GM18517 (cell line): ENCODE measurements around the gene SMIM13.

Experiments
- ATAC-seq: cut with Tn5 transposase; IDR thresholded peaks from one replicate; pipeline ENCODE4 v1.9.1; 2021; ENCODE audit warnings: mild to moderate bottlenecking, moderate library complexity; ENCODE audit not compliant: unreplicated experiment

SMIM13 gene

DNA sequence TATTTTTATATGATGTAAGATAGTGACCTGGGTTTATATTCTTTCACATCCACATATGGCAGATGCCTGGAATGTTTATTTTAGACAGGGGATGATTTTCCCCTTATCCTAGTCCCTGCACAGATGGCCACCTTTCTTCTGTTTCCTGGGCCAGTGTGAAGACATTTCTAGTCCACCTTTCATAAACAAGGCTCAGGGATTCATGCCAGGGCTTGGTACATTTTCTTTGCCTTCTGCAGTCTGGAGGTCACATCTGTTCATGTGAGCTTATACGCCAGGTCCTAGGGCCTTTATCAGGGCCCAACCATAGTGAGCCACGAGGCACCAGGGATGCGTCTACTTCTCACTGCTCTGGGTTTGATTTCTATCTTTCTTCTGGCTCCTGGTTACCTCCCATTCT is 55.9 kb downstream of the SMIM13 start:
- no peak for ATAC-seq

DNA sequence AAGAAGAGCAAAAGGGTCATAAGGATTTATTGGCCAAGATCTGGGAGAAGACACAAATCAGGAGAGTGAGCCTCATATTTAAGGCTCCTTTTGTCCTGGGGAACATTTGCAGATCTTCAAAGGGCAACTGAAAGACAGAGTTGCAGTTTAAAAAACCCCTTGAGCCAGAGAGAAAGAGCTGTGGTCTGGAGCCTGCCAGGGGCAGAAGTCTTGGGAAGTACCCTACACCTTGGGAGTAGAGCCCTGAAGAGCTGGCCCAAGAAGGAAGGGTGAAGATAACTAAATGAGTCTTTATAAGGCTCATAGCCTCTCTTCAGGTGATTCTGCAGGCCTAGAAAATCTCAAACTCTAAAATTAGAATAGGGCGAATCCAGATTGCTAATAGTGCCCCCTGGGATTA is 57.9 kb downstream of the SMIM13 start:
- no peak for ATAC-seq

DNA sequence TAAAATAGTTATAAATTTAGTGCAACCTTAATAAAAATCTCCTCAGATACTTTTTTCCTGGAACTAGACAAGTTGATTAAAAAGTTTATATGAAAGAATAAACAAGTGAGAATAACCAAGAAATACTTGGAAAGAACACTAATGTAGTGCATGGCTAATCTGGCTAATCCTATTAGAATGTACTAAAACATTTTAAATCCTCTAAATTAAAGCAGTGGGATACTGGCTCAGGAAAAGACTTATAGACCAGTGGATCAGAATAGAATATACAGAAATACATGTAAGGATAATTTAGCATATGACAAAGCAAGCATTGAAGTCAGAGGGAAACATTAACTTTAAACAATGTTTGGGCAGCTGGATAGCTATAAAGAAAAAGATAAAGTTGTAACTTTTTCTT is 58.9 kb downstream of the SMIM13 start:
- ATAC-seq = no peak

DNA sequence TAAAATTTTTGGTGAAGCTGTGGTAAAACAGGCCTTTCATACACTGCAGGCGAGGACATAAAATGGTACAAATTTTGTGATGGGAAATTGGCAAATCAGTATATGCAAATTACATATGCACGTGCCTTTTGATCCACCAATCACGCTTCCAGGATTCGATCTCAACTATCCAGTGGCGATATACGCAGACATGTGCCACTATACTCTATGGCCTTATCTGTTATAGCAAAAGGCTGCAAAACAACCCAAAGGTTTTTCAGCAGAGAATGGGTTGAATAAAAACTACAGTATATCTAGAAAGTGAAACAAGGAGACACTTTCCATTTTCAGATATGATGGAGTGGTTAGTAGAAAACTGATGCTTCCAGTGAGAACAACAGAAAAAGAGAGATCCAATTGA is 59.8 kb downstream of the SMIM13 start:
- ATAC-seq = no peak

DNA sequence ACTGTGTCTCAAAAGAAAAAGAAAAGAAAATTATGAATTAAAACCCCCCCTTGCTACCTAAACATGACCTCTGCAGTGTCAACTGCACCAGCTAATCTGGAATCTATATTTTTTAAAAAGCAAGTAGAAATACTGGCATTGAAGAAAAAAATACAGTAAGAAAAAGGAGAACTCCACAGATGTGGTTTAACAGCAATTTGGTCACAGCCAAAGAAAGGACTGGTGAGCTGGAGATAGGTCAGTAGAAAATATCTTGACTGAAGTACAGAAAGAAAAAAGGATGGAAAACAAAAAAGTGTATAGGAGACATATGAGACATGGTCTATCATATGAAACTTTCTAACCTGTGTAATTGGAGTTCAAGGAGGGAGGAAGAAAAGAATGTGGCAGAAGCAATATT is 62.0 kb downstream of the SMIM13 start:
- no peak for ATAC-seq

DNA sequence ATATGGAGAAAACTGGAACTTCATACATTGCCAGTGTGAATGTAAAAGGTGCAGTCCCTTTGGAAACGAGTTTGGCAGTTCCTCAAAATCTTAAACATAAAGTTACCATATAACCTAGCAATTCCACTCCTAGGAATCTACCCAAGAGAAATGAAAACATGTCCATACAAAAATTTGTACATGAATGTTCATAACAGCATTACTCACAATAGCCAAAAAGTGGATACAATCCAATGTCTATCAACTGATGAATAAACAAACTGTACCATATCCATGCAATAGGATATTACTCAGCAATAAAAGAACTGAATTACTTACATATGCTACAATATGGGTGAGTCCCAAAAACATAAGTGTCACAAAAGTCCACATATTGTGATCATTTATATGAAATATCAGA is 66.6 kb downstream of the SMIM13 start:
- ATAC-seq = no peak

DNA sequence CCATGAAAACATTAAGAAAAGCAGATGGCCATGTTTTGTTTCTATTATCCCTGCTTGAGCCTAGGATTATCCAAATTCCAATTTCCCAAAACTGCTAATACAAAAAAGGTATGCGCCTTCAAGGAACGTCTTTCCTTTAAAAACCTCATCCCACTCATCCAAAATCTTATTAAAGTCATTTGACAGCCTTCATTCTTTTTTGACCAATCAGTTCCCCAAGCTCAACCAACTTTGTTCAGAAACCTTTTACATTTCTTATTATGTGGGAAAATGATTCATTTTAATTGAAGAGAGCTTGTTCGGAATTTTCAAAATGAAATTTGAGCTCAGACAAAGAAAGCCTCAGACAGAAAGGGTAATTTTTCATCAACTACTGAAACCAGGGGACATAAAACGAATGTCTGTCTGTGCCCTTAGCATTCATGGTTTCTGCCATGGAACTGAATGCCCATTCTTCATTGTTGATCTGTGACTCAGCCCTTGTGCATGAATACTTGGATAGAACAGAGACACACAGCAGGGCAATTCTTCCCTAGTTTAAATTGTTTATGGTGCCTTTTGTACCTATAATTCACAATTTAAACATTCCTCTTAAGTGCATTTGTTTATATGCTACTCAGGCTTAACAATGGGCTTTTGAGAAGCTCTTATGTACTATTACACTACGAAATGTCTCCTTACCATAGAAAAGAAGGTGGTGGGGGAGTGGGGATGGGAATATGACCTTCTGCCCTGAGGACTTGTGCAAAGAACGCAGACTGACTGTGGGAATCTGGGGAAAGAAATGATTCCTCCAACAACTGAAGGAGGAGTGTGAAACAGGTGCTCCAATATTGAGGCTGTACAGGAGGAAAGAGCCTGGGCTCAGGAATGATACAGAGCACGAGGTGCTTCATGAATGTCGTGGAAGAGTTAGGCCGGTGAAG is 67.7 kb downstream of the SMIM13 start:
- ATAC-seq = no peak

DNA sequence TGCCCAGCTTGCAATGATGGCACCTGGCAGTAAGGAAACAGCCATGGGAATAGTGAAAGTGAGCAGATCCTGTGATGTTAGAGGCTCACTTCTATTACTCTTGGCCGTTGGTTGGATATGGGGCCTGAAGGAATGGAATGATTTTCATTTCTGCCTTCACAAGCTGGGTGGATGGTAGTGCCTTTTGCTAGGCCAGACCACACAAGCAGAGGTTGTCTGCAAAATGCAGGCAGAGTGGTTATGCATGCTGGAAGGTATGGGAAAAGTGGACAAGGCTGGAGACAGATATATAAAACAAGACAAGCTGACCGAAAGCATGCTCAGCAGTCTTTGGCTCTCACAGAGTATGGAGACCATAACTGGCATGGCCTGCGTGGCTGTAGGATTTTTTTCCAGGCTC is 68.6 kb downstream of the SMIM13 start:
- ATAC-seq = no peak

DNA sequence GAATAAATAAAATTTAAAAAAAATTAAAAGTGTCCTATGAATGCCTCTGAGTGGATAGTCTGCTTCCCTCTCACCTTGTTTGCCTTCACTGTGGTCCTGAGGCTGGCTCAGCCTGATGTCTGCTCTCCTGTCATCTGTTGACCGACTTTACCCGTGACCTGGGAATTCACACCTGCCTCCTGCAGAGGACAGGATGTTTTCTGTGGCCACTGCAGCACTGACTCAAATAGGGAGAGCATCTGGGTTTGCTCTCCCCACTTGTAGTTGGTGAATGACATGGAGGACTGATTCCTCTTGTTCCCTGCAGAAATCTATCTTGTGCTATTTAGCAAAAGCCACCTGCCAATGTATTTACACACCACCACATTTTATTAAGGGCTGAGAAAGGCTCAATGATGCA is 70.3 kb downstream of the SMIM13 start:
- no peak for ATAC-seq

DNA sequence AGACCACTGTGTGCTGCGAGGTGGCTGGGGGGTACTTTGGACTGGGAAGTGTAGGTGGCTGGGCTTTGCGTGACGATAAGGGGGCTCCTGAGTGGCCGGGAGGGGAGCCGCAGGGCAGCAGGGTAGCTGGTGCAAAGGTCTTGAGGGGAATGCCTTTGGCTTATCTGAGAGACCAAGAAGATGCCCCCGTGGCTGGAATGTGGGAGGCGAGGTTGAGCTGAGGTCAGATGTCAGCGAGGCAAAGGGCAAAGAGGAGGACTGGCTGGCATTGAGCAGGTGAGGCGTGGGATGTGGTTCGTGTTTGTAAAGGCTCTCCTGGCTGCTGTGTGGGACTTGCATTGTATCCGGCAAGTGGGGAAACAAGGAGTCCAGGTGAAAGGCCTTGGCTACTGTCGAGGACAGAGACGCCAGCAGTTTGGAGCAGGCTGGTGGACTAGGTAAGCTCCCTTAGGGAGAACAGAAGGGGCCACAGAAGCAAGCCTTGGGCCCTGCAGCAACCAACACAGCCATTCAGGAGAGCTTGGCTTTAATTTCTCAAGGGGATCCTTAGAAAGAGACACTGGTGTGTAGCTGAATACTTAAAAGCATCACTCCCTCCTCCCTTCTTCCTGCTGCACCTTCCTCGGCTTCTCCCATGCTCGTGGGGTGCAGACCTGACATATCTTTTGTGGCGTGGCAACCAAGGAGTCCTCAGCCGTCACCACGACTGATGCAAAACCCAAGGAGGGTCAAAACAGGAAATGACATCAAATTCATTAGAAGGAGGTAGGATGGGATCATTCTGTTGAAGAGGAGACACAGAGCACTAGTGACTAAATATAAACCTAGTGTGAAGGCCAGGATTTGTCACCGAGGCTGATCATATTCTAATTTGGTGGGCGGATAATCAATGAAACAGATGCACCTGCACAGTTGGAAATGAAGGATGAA is 71.3 kb downstream of the SMIM13 start:
- ATAC-seq = no peak

DNA sequence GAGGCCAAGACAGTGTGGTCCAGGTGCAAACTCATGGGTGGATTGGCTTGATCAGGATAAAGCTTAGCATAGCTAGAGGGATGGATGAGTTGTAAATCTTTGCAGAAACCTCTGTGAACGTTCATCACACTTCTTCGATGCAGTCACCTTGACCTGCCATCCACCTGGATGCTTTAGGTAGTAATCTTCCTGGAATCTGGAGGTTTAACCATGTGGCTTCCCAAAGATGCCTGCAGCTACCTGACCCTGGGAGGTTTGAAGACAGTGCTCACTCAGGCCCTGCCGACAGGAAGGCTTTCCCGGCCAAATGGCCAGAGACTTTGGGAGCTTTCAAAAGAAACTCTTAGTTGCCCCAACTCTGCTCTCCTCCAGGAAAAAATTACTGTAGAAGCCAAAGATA is 73.3 kb downstream of the SMIM13 start:
- no peak for ATAC-seq

DNA sequence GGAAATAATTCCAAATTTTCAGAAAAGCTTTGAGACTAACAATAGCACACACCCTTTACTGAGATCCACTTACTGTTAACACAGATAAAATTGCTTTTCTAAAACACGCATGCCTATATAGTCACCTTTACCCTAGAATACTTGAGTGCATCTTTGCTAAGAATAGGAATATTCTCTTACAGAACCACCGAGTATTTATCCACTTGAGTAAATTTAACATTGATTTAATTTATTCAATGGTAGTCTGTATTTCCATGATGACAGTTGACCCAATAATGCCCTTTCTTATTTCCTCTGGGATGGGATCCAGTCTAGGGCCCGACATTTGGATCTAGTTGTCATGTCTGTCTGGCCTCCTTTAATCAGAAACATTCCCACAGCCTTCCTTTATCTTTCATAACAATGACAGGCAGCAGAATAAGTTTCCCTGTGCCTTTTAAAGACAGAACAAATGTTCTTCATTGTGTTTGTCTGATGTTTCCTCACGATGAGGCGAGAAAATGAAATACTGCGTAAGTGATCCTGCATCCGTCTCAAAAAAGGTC is 74.5 kb downstream of the SMIM13 start:
- ATAC-seq = no peak

DNA sequence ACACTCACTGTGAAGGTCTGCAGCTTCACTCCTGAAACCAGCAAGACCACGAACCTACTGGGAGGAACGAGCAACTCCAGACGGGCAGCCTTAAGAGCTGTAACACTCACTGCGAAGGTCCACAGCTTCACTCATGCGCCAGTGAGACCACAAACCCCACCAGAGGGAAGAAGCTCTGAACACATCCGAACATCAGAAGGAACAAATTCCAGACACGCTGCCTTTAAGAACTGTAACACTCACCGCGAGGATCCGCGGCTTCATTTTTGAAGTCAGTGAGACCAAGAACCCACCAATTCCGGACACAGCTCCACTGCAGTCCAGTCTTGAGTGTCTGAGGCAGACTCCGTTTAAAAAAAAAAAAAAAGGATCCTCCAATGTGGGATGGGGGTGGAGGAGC is 78.3 kb downstream of the SMIM13 start:
- no peak for ATAC-seq

DNA sequence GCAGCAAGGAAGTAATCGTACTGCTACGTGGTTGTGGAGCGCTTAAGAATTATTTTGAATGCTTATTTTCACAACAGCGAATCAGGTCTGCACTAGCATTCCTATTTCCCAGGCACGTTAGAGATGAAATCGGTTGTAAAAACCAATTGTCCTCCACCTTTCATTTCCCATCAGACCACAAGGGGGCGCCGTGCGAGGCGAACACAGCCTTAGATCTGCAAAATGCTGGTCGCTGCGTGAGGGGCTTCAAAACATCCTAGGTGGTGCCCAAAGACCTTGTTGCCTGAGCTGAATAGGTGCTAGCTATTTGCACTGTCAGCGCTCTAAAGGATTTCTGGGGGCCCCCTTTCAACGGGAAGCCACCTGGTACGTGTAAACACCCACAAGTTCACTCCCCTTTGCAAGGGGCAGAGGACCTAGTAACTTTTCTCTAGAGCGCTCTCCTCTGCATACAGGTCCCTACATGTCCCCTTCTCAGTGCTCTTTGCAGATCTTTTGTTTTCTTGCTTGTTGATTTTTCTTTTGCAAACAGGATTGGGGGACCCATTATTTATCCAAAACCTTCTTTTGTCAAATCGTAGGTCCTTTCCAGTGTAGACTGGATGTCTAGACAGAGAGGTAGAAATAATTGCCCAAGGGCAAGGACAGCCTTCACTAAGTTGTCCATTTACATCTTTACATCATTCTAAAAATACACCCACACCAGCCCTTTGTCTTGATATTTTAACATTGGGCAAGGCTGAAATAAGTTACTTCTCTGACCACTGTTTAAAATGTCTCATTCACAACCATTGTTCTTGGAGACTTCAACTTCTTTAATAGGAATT is 79.1 kb downstream of the SMIM13 start:
- ATAC-seq = no peak

DNA sequence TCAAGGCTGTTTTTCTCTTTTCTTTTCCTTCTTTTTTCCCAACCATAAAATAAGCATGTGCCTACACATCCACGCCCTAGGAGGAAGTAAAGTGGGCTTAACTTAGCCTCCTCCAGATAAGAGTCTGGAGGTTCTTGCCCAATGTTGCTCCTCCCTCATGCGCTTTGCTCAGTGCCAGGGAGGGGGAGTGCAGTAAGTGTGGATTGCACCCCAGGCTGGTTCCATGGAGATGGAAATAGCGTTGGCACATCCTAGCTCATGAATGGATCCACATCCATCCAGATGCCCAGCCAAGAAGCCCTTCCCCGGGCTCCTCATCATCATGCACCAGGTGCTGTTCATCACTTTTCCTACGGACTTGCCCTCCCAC is 80.6 kb downstream of the SMIM13 start:
- no peak for ATAC-seq

DNA sequence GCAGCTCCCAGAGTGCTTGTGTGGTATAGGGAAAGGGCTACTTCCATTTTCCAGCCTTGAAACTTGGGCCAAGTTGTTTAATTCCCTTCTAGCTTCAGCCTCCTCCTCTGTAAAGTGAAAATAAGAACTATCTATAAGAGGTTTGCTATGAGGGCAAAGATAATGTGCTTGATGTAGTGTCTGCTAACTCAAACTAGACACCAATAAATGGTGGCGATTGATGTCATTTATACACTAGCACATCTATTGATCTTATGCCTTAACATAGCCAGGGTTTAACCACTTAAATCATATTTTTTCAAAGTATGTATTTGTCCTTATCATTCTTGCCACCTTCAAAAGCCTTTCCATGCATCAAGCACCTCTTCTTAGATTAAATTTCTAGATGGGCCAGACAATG is 83.6 kb downstream of the SMIM13 start:
- no peak for ATAC-seq

DNA sequence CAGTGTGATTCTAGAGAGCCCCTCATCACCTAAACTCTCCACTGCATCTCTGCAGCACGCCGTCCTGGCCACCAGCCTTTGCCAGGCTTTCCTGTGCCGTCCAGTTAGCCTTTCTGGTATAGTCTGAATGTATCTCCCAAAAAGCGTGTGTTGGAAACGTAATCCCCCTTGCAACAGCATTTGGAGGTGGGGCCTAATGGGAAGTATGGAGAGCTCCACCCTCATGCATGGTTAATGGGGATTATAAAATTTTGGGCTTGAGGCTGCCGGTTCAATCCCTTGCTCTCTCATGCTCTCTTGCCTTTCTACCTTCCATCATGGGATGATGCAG is 85.4 kb downstream of the SMIM13 start:
- ATAC-seq = no peak

DNA sequence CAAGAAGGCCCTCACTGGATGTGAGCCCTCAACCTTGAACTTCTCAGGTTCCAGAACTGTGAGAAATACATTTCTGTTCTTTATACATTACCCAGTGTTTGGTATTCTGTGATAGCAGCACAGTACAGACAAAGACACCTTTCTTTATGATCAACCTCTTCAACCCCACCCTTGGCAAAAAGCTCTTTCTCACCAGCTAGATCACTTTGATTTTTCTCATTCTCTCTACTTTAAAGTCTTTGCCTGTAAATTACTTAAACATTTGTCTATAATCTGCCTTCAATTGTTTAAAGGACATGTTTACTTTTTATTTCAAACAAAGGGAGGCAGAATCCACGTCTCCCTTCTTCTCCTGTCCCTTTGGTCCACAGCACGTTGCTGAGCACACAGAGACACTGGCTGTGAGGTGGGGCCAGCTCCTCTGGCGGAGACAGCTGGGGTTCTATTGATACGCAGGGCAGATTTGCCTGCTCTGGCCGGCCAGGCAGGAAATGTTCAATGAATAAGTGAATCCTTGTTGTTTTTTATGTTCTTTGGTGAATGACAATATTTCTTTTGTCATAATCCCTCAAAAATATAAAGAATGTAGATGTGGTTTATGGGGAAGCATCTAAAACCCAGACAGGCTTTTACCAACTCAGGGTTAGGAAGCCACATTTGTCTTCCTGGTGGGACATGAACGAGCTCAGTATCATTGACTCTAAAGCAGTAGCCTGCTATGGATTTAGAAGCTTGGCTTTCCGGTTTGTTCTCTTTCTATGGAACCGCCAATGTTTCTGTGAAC is 86.0 kb downstream of the SMIM13 start:
- ATAC-seq = no peak

DNA sequence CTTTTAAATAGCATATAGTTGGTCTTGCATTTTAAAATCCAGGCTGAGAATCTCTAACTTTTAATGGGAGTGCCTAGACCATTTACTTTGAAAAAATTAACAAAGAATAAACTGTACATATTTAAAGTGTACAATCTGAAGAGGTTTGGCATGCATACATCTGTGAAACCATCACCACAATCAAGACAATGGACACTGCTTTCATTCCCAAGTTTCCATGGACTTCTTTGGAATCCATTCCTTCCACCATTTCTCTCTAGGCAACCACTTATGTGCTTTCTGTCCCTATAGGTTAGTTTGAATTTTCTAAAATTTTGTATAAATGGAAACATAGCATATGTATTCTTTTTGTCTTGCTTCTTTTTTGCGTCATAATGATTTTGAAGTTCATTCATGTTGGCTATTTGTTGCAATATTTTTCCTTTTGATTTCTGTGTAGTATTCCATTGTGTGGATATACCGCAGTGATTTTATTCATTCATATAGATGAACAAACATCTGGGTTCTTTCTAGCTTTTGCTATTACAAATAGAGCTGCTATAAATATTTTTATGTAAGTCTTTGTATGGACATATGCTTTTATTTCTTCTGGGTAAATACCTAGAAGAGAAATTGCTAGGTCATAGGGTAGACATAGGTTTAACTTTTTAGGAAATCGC is 88.0 kb downstream of the SMIM13 start:
- ATAC-seq = no peak
